Jurkat, Clone E6-1 (cell line): ENCODE measurements around the gene RAB27A.
"Not testable (repeated sequence)": the region's sequence is repeated elsewhere in the genome, so short reads cannot be mapped to it uniquely, and the experiment has no call there.

Experiments
- DNase-seq: peaks from one replicate; pipeline ENCODE4 v3.0.0-alpha.2; 2011; ENCODE audit warnings: low read depth, low spot score
- H3K4me3 ChIP-seq: 2 replicates; pipeline ENCODE4 v1.5.1; 2011; ENCODE audit warnings: mild to moderate bottlenecking, low read length, control low read depth, moderate library complexity

Gene RAB27A

DNA sequence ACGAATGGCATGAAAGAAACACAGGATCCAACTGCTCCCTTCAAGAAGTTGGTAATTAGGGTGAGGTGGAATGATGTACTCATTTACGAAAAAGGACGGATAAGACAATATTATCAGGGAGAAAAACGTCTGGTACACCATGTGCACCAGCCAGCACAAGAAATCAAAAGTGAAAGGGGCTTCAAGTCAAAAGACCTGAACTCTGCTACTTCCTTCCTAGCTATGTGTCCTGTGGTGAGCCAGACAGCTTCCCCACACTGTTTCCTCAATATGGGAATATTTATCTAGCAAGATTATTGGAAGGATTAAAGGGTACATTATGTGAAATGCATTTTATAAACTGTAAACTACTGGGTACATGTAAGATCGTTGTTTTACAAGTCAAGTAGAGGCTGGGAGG, 33.9 kb downstream of the RAB27A start:
- H3K4me3 ChIP-seq = no peak overlapping the region

DNA sequence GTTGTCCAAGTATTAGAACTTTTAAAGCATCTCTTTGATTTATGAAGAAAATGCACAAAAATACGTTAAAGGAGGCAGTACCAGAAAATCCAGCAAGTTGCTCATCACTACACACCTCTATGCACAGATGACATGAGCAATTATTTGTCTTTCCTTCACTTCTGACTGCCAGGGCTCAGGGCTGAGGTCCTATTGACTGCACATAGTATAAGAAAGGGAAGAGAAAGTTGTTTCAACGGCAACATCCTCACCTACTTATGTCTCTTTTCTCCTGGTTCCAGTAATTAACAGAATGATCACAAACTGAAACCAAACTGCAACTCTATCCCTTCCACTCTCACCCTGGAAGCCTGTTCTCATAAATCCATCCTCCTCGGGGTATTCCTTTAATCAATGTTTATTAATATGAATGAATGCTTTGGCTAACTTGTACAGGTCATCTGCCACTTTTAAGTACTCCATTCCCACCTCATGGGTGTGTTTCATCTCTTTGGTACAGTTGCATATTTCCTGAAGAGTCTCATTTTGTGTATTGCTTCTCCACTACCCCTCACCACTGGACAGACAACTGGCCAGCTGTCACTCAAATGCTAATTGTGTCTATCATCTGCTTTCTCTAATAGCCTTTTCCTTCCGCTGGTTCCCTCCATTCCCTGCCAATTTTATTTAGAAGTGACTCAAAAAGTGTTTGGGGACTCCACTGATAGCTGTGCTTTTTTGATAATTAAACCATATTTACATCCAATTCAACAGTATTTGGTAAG, 34.5 kb downstream of the RAB27A start:
- DNase-seq = no peak
- no peak overlapping the region for H3K4me3 ChIP-seq

More for the DNA sequence above, 33.9 kb downstream of the RAB27A start:
- DNase-seq = no peak

DNA sequence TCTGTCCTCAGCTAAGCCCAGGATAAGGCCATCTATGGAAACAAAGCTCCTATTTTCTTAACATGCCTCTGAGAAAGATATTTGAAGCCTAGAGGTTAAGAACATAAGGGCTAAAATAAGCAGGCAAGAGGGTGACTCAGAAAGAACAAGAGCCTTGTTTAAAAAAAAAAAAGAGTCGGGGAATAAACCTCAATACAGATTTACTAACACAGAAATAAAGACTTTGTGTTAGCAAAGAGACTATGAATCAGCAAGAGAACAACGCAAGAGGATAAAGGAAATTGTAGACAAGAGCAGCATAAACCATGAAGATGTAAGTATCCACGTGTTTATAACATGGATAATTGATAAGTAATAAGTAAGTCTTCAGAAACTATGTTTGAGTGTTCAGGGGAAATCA, 36.0 kb downstream of the RAB27A start:
- no peak overlapping the region for H3K4me3 ChIP-seq
- no peak for DNase-seq

DNA sequence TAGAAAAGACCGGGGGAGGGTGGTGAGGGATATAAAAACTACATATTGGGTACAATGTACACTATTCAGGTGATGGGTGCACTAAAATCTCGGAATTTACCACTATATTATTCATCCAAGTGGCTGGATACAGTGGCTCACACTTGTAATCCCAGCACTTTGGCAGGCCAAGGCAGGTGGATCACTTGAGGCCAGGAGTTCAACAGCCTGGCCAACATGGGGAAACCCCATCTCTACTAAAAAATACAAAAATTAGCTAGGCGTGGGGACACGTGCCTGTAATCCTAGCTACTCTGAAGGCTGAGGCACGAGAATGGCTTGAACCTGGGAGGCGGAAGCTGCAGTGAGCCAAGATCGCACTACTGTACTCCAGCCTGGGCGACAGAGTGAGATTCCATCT, 37.4 kb downstream of the RAB27A start:
- not testable (repeated sequence) for DNase-seq, H3K4me3 ChIP-seq

DNA sequence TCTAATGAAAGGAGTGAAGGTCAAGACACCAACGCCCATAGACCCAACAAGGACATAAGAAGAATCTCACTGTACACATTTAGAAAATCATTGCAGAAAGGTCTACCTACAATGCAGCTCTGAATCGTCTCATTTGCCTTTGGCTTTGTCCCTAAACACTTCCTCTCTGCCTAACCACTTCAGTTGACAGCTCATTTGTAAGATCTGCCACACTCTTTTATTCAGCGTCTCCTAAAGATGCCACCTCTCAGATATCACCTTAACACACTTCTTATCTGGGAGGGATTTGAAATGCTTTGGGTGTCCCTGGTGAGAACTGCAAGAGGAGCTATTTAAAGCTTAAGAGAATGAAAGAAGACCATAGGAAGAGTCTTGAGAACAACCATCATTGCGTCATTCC, 38.7 kb downstream of the RAB27A start:
- DNase-seq = peak; percentile 65
- H3K4me3 ChIP-seq = no peak overlapping the region

DNA sequence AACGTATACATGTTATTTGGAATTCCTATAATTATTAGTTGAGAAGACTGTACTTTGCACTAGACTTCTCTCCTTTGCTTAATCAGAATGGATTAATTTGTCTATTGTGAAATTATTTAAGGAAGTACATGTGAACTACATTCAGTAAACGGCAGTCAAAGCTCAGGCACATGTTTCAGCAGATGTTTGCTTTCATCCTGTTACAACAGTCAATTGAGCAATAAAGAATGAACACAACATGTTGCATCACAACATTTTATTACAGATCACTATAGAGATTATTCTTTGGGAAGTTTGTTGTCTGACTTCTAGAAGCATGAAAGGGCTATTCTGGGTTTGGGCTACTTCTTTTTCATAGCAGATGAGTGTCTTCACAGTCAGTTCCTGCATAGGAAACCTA, 39.2 kb downstream of the RAB27A start:
- no peak overlapping the region for H3K4me3 ChIP-seq
- no peak for DNase-seq

DNA sequence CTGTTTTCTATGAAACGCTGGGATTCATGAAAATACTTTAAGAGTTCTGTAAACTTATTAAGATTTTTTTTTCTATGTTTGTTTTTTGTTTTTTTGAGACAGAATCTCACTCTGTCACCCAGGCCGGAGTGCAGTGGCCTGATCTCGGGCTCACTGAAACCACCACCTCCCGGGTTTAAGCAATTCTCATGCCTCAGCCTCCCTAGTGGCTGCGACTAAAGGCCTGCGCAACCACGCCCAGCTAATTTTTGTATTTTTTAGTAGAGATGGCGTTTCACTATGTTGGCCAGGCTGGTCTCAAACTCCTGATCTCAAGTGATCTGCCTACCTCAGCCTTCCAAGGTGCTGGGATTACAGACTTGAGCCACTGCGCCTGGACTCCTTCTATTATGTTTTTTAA, 39.7 kb downstream of the RAB27A start:
- not testable (repeated sequence) for DNase-seq, H3K4me3 ChIP-seq

DNA sequence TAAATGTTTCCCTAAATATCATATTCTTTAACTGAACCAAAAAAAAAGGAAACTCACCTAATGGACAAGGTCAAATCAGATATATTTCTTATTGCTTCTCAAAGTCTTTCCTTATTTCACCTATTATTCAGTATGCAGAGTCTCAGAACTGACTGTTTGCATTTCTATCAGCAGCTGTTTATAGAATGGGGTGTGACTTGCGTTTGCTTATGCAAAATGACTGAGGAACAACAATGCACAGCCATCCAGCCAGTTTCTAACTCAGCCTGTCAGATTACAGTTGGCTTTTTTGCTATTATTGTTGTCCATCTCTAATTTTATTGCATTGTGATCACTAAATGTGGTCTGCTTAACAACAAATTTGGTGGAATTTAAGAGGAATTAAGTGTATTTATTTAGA, 40.7 kb downstream of the RAB27A start:
- no peak for DNase-seq
- no peak overlapping the region for H3K4me3 ChIP-seq

DNA sequence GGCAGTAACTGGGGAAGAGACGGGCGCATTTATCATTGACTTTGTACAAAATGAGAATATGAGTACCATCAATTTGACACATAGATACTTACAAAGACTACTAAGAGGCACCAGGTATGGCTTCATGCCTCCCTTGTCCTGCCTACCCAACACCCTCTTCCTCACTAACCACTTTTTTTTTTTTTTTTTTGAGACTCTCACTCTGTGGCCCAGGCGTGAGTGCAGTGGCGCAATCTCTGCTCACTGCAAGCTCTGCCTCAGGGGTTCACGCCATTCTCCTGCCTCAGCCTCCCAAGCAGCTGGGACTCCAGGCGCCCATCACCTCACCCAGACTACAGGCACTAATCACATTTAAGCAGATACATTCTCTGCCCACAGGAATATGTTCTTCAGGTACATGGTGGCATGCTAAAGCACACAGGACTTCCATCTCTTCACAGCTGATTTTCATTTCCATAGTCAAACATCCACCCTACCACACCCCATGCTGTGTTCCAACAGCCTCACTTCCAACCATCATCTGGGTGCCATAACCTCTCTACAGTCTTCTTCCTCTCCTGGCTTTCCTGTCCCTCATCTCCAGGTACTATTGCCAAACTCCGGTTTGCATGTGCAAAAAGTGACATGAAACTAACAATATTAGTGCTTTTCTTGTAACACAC, 41.7 kb downstream of the RAB27A start:
- no peak for DNase-seq
- H3K4me3 ChIP-seq = no peak overlapping the region

DNA sequence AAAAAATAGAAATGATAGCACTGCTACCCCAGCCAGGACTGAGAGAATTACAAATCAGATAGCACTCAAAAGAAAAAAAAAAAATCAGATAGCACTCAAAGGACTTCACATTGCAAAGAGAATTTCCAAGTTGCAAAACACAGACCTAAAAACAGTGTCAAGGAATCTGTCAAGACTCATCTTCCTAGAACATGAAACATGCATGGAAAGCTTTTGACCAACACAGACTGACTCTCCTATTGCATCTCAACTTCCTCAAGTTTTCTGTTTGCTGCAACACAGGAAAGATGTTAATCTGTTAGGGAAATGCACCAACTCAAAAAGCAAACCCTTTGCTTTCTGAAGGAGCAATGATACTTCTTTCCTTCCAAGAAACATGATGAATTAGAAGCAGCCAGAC, 42.3 kb downstream of the RAB27A start:
- no peak overlapping the region for H3K4me3 ChIP-seq
- no peak for DNase-seq

DNA sequence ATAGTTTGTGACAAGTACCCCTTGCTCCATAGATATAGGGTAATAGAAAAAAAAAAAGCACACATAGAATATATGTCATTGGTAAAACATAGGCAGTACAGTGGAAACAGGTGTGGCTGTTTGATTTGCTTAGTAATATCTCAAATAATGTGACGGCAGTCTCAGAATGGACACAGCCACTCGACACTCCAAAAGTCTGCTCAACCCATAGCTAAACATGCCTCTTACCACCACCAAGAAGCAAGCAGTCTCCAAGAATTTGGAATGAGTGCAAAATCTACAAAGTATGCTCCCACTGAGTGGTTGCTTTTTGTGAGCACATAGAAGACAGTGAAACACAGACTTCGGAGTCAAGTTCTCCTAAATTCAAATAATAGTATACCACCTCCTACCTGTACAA, 43.0 kb downstream of the RAB27A start:
- no peak overlapping the region for H3K4me3 ChIP-seq
- DNase-seq = no peak

DNA sequence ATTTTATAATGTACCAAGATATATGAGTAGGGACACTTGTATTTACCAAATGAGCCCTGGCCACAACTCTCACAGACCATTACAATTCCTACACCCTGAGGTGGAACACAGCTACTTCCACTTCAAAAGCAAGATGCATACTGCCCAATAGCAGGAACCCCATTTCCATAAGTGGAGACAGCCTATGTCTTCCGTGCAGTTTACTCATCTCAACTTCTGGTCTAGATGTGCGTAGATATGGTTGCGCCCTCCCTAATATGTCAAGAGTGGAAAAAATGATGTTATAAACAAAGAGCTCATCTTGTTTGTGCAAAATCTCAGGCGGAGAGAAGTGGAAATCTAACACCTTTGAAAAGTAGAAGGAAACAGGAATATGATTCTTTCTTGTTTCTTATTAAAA, 44.6 kb downstream of the RAB27A start:
- DNase-seq = no peak

DNA sequence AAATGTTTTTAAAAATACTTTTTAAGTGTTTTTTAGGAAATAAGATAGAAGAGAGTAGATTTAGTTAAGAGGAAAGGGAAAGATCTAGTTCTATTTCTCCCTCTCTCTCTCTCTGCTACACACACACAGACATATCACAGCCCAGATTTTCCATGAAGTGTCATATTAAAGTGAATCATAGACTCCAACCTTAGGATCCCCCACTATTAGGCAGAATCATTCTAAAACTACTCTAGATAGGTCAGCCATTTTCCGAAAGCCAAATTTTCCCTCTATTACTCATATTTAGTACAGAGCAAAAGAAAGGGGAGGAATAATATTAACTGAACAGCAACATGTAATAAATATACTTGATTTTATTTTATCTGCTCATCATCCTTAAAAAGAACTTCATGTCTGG, 47.7 kb downstream of the RAB27A start:
- no peak for DNase-seq

More for the DNA sequence above, 44.6 kb downstream of the RAB27A start:
- H3K4me3 ChIP-seq = no peak overlapping the region

DNA sequence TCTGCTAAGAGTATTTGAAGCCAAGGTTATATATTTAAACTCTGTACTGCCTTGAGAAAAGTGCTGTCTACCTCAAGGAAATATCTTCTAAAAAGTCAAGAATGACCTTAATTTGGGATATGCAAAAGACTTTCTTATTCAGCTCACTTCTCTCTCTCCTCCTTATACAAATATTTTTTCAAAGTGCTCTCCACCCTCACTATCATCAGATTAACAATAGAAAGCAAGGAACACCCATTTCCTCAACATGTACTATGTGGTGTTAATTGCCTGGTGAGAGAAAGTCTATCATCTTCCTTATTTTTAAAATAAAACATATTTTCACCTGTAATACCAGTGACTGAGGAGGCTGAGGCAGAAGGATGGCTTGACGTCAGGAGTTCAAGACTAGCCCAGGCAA, 48.4 kb downstream of the RAB27A start:
- no peak overlapping the region for H3K4me3 ChIP-seq
- no peak for DNase-seq

More for the DNA sequence above, 47.7 kb downstream of the RAB27A start:
- no peak overlapping the region for H3K4me3 ChIP-seq

DNA sequence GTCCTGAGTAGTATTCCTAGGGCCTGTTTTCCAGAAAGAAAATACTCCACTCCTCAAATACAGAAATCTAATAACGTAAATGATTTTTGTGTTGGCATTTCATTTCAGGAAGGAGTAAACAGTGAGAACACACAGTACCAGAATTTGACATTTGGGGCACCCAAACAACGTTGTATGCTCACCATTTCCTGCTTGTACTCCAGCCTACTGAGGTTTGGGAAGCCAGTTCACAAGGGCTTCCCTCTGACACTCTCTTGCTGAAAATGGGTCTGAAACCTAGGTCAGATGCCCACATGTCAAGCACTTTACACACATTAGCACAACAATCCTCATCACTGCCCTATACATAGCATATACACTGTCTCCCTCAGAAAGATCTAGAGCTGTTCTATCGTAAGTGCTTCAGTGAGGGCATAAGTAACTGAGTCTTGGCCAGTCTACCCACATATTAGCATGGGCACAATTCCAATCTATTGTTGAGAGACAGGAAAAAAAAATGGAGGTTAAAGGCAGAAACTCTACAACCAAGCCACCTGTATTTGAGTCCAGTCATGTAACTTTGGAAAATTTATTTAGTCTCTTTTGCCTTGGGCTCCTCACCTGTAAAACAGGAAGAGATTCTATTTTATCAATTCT, 49.4 kb downstream of the RAB27A start:
- DNase-seq = no peak
- no peak overlapping the region for H3K4me3 ChIP-seq

DNA sequence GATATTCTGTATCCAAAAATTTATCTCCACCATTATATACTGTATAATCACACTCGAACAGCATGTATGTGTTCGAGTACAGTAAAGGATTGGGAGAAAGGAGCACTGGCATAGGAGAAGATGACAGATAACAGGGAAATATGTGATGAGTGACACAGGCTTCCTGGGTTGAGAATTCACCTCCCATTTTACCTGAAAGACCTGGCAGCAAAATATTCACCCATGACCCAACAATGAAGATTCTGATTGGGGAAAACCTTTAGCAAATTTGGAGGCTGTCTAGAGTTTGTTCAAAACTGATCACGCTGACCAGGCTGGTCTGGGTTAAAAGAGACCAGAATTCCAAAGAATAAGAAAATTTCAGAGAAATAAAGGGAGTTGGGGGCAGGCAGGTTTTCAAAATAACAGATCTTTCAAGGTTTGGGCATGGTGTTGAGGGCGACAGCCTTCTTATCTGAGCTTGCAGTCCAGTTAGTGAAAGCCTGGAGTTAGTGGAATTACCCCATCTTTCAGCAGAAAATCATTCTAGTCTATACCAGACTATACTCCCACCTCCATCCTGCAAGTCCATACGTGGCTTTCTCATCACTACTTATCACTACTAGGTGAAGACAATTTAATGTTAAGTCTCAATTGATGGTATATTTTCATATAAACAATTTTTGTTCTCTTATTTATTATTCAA, 50.0 kb downstream of the RAB27A start:
- no peak overlapping the region for H3K4me3 ChIP-seq
- DNase-seq = no peak

DNA sequence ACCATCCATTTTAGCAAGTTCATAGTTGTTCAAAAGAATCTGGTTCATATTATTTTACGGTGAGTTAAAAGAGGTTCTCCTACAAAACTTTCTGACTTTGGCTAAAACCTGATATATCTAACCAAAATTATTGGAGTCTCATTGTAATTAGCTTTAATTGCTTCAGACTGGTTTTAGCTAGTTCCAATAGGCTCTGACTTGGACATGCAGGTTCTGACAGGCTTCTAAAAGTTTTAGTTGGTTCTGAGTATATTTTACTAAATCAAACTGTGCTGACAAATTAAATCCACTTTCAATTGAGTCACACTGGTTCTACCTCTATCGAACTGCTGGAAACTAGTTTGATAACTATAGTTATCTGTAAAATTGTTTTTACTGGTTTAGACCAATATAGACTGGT, 50.7 kb downstream of the RAB27A start:
- no peak overlapping the region for H3K4me3 ChIP-seq
- no peak for DNase-seq

DNA sequence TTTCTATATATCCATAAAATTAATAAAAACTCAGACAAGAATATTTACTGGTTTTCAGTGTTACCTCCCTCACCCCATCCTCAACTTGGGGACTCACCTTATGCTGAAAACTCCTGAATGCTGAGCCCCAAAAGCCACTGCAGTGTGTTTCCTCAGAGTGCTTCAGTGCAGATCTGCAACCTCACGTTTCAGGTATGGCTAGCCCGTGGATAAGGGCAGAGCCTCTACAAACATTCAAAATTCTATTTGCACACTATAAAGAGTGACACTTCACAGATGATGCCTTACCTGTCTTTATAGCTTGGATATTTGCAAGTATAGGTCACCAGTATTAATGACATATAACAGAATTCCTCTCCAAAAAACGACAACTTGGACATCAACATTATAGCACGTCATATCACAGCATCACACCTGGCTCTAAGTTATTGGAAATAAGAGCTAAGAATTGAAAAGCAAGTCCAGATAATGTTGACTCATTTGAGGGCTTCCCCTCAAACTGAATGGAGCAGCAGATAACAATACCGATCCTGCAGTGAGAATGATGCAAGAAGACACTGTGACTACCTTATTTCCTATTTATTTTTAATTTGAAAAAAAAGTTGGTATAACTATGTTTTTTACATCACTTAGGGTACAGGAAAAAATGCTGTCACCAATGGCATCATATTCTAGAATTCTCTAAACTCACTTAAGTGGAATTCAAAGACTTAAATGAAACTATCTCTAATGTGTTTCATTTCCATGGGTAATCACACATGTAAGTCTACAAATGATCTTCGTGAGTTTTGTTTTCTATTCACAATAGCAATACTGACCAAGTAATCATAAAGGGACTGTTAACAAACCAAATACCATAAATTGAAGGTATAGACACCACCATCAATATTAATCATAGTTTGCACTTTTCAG, 52.1 kb downstream of the RAB27A start:
- H3K4me3 ChIP-seq = no peak overlapping the region
- DNase-seq = no peak

DNA sequence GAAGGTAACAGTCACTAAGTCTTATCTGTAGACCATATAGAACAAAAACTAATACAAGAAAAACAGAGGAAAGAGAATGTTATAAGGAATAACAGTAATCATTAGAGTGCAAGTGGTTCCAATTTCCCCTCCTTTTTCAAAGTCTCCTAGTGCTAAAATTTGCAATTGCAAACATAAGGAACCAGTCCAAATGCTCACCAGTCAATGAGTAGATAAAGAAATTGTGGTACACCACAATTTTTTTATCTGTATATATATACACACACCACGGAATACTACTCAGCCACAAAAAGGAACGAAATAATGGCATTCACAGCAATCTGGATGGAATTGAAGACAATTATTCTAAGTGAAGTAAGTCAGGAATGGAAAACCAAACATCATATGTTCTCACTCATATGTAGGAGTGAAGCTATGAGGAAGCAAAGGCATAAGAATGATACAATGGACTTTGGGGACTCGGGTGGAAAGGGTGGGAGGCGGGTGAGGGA, 54.0 kb downstream of the RAB27A start:
- DNase-seq = no peak
- no peak overlapping the region for H3K4me3 ChIP-seq
